H1 (cell line): ENCODE results near the gene C5AR2. TPM values are rescaled to one million over a fixed set of nuclear protein-coding genes. Genes with fewer than 3 reads are reported as not detected.

Source experiments
- CTCF ChIA-PET: fragments of 300-600 bp; sonication (Branson Sonifier 250); formaldehyde crosslinking; loops from one replicate; lab custom pipeline; 2021; ENCODE audit not compliant: partially characterized antibody; lab: Charles Lee
- POLR2A ChIA-PET: fragments of 300-600 bp; sonication (Branson Sonifier 250); formaldehyde crosslinking; loops from one replicate; lab custom pipeline; 2021; ENCODE audit warnings: inconsistent platforms; ENCODE audit not compliant: partially characterized antibody; lab: Charles Lee
- DNase-seq, 2 experiments: peaks; one replicate each; pipeline versions ENCODE4 v3.0.0 to v3.0.0-alpha.2; 2010 to 2022; ENCODE audit warnings: low spot score in 2 of 2, low read depth in 1 of 2, mixed read lengths in 1 of 2
- FAIRE-seq: peaks from 2 replicates; lab custom pipeline; 2011; peaks lifted over from hg19 to GRCh38; lab: Jason Lieb, UNC
- H2AFZ ChIP-seq: 2 replicates; pipeline ENCODE4 v1.8.1; 2012; ENCODE audit warnings: low read length, inconsistent platforms
- H2AK5ac ChIP-seq: 2 replicates; pipeline ENCODE4 v1.6.1; 2013; ENCODE audit warnings: low read depth, low read length
- H2BK120ac ChIP-seq: replicated peaks from 2 replicates; pipeline ENCODE3; 2013; ENCODE audit warnings: low read depth, low read length, inconsistent platforms
- H2BK12ac ChIP-seq: 2 replicates; pipeline ENCODE4 v1.6.1; 2013; ENCODE audit warnings: low read depth, low read length
- H2BK15ac ChIP-seq: 2 replicates; pipeline ENCODE4 v1.6.1; 2013; ENCODE audit warnings: low read length
- H2BK20ac ChIP-seq: 2 replicates; pipeline ENCODE4 v1.6.1; 2013; ENCODE audit warnings: low read length
- H2BK5ac ChIP-seq: 2 replicates; pipeline ENCODE4 v1.6.1; 2013; ENCODE audit warnings: low read depth, low read length
- H3K14ac ChIP-seq: 2 replicates; pipeline ENCODE4 v1.6.1; 2013; ENCODE audit warnings: inconsistent platforms; ENCODE audit not compliant: insufficient read length
- H3K18ac ChIP-seq: 2 replicates; pipeline ENCODE4 v1.6.1; 2013; ENCODE audit warnings: low read length; ENCODE audit errors: extremely low read depth
- H3K23ac ChIP-seq: 2 replicates; pipeline ENCODE4 v1.6.1; 2013; ENCODE audit warnings: inconsistent platforms; ENCODE audit not compliant: insufficient read length
- H3K23me2 ChIP-seq: 2 replicates; pipeline ENCODE4 v1.6.1; 2013; ENCODE audit warnings: low read depth, low read length
- H3K27ac ChIP-seq: 2 replicates; pipeline ENCODE4 v1.6.1; 2011; ENCODE audit warnings: low read depth, low read length, inconsistent platforms
- H3K27me3 ChIP-seq, 4 experiments: replicated peaks in 1 of 4; 1 replicate in 1 of 4; 2 replicates in 3 of 4; pipeline versions ENCODE4 v1.6.1 to v1.8.1; 2011 to 2013; ENCODE audit warnings: low read length in 3 of 4, mild to moderate bottlenecking in 3 of 4, inconsistent platforms in 2 of 4, mixed read lengths in 2 of 4, moderate library complexity in 1 of 4; ENCODE audit not compliant: control insufficient read depth in 3 of 4, insufficient read depth in 3 of 4; ENCODE audit errors: extremely low read depth in 1 of 4
- H3K36me3 ChIP-seq, 4 experiments: 2 replicates each; pipeline versions ENCODE4 v1.6.1 to v1.8.1; 2011 to 2013; ENCODE audit warnings: mild to moderate bottlenecking in 4 of 4, low read length in 3 of 4, moderate library complexity in 2 of 4, control low read depth in 1 of 4, inconsistent platforms in 1 of 4; ENCODE audit not compliant: insufficient read depth in 4 of 4, control insufficient read depth in 2 of 4
- H3K4ac ChIP-seq: replicated peaks from 2 replicates; pipeline ENCODE3; 2013; ENCODE audit warnings: low read length, low read depth, mixed read lengths, inconsistent platforms; ENCODE audit not compliant: insufficient read length
- H3K4me1 ChIP-seq, 4 experiments: replicated peaks in 1 of 4; 1 replicate in 1 of 4; 2 replicates in 3 of 4; pipeline versions ENCODE4 v1.6.1 to v1.8.1; 2011 to 2013; ENCODE audit warnings: low read length in 3 of 4, inconsistent platforms in 2 of 4, mixed read lengths in 1 of 4; ENCODE audit not compliant: insufficient read depth in 4 of 4, control insufficient read depth in 3 of 4
- H3K4me2 ChIP-seq, 2 experiments: 2 replicates each; pipeline versions ENCODE4 v1.6.1 to v1.8.1; 2011 to 2013; ENCODE audit warnings: low read depth in 2 of 2, low read length in 2 of 2, control low read depth in 1 of 2, inconsistent platforms in 1 of 2, mild to moderate bottlenecking in 1 of 2; ENCODE audit not compliant: insufficient read depth in 1 of 2
- H3K4me3 ChIP-seq, 4 experiments: fragments of 200-600, 300-600 bp in 1 of 4; sonication (generic), shearing (Covaris generic), sonication (Bioruptor Twin) in 1 of 4; 2 replicates each; pipeline versions ENCODE4 v1.5.1 to v1.8.1; 2011 to 2016; ENCODE audit warnings: low read length in 4 of 4, low read depth in 3 of 4, control low read depth in 2 of 4, inconsistent platforms in 2 of 4, mild to moderate bottlenecking in 2 of 4, mixed read lengths in 1 of 4, moderate library complexity in 1 of 4; ENCODE audit not compliant: insufficient read depth in 2 of 4; ENCODE audit errors: extremely low read depth in 1 of 4
- H3K56ac ChIP-seq: replicated peaks from 2 replicates; pipeline ENCODE3; 2013; ENCODE audit warnings: low read depth, mild to moderate bottlenecking, mixed read lengths, low read length, inconsistent platforms; ENCODE audit not compliant: insufficient read length
- H3K79me1 ChIP-seq: 2 replicates; pipeline ENCODE4 v1.6.1; 2013; ENCODE audit warnings: low read depth, low read length, control low read depth
- H3K79me2 ChIP-seq, 2 experiments: 2 replicates each; pipeline versions ENCODE4 v1.6.1 to v1.8.1; 2012 to 2013; ENCODE audit warnings: low read length in 2 of 2, mild to moderate bottlenecking in 2 of 2, inconsistent platforms in 1 of 2; ENCODE audit not compliant: insufficient read depth in 2 of 2, control insufficient read depth in 1 of 2
- H3K9ac ChIP-seq, 4 experiments: replicated peaks in 1 of 4; 1 replicate in 1 of 4; 2 replicates in 3 of 4; pipeline versions ENCODE4 v1.6.1 to v1.8.1; 2011 to 2013; ENCODE audit warnings: low read depth in 3 of 4, low read length in 3 of 4, control low read depth in 2 of 4, mild to moderate bottlenecking in 2 of 4, moderate library complexity in 2 of 4, inconsistent platforms in 1 of 4; ENCODE audit errors: extremely low read depth in 1 of 4
- H3K9me3 ChIP-seq, 2 experiments: 2 replicates each; pipeline versions ENCODE4 v1.6.1 to v1.8.1; 2012 to 2013; ENCODE audit warnings: mild to moderate bottlenecking in 2 of 2, moderate library complexity in 2 of 2, control low read depth in 1 of 2, inconsistent platforms in 1 of 2, low read depth in 1 of 2, low read length in 1 of 2, mixed read lengths in 1 of 2; ENCODE audit not compliant: insufficient read depth in 2 of 2
- H4K20me1 ChIP-seq, 2 experiments: replicated peaks in 1 of 2; 2 replicates each; pipeline versions ENCODE3 to v1.8.1; 2011 to 2013; ENCODE audit warnings: inconsistent platforms in 2 of 2, low read length in 2 of 2, mild to moderate bottlenecking in 1 of 2; ENCODE audit not compliant: insufficient read depth in 2 of 2, control insufficient read depth in 1 of 2
- H4K5ac ChIP-seq: 2 replicates; pipeline ENCODE4 v1.6.1; 2013; ENCODE audit warnings: low read length, low read depth, mixed read lengths, inconsistent platforms; ENCODE audit not compliant: insufficient read length
- H4K8ac ChIP-seq: 2 replicates; pipeline ENCODE4 v1.8.0; 2013; ENCODE audit warnings: mild to moderate bottlenecking, moderate library complexity, low read length, inconsistent platforms; ENCODE audit not compliant: insufficient read depth; ENCODE audit errors: extremely low read depth
- H4K91ac ChIP-seq: replicated peaks from 2 replicates; pipeline ENCODE3; 2013; ENCODE audit warnings: low read length, mixed read lengths, inconsistent platforms; ENCODE audit not compliant: insufficient read length
- ATF2 ChIP-seq: IDR thresholded peaks from 2 replicates; pipeline ENCODE4 v1.6.1; 2012; ENCODE audit warnings: low read length, inconsistent platforms
- BCL11A ChIP-seq, 2 experiments: IDR thresholded peaks; one replicate each; pipeline ENCODE4 v1.6.1; 2011; ENCODE audit warnings: low read depth in 2 of 2, low read length in 2 of 2, mild to moderate bottlenecking in 2 of 2
- JUN ChIP-seq: IDR thresholded peaks from 2 replicates; pipeline ENCODE4 v1.6.1; 2011; ENCODE audit warnings: low read depth, mild to moderate bottlenecking, improper control_type of control experiment, low read length
- MAFK ChIP-seq: IDR thresholded peaks from 2 replicates; pipeline ENCODE4 v1.6.1; 2012; ENCODE audit warnings: low read depth, mild to moderate bottlenecking, improper control_type of control experiment, low read length
- PHF8 ChIP-seq: fragments of 200-600 bp; sonication (generic); conservative IDR thresholded peaks from 2 replicates; pipeline ENCODE4 v1.7.1; 2012; ENCODE audit warnings: low read depth, mild to moderate bottlenecking, inconsistent platforms, low read length, moderate library complexity
- SIN3A ChIP-seq, 2 experiments: IDR thresholded peaks in 1 of 2; conservative IDR thresholded peaks in 1 of 2; 2 replicates each; pipeline ENCODE4 v1.6.1; 2011 to 2012; ENCODE audit warnings: low read length in 2 of 2, improper control_type of control experiment in 1 of 2, low read depth in 1 of 2, mild to moderate bottlenecking in 1 of 2
- SP1 ChIP-seq: IDR thresholded peaks from 2 replicates; pipeline ENCODE4 v1.6.1; 2011; ENCODE audit warnings: low read depth, low read length
- YY1 ChIP-seq: IDR thresholded peaks from 2 replicates; pipeline ENCODE4 v1.6.1; 2011; ENCODE audit warnings: low read depth, mild to moderate bottlenecking, low read length
- WGBS, 2 experiments: shearing (Covaris generic) in 1 of 2; methylation state at CpG; one replicate each; pipeline versions ENCODE4 v1.1.6 to v1.1.7; 2013 to 2015; ENCODE audit warnings: low lambda C conversion rate in 2 of 2, mixed read lengths in 2 of 2, inconsistent platforms in 1 of 2, low coverage in 1 of 2, missing lambda C conversion rate in 1 of 2; ENCODE audit not compliant: insufficient replicate concordance in 2 of 2, insufficient coverage in 1 of 2, insufficient read length in 1 of 2; ENCODE audit errors: extremely low coverage in 1 of 2, missing lambda C conversion rate in 1 of 2; 5-methylcytosine and 5-hydroxymethylcytosine counted together
- long read RNA-seq, 2 experiments: library from RNA in 1 of 2; library from capped mRNA in 1 of 2; stranded (forward); transcript quantifications; one replicate each; pipeline ENCODE4 v2.0.0, GENCODE V29; 2021; ENCODE audit warnings: inconsistent platforms in 1 of 2
- polyA minus RNA-seq, 3 experiments: library from RNA; depleted of rRNA, polyadenylated mRNA; stranded (reverse); fragments of >200 nt; gene quantifications; 1 replicate in 2 of 3; 2 replicates in 1 of 3; pipeline ENCODE4 v1.2.3, GENCODE V29; 2011
- polyA plus RNA-seq, 7 experiments: library from polyadenylated mRNA; depleted of rRNA in 3 of 7; stranded (reverse) in 5 of 7; unstranded in 2 of 7; fragments of >200 nt in 5 of 7; fragments of 200-250 nt in 2 of 7; gene quantifications; 1 replicate in 5 of 7; 2 replicates in 1 of 7; 4 replicates in 1 of 7; pipeline versions ENCODE4 v1.2.1 to v1.2.3, GENCODE V29; 2011 to 2013; ENCODE audit warnings: missing spikeins in 2 of 7, mixed read lengths in 2 of 7
- total RNA-seq: library from RNA; stranded (reverse); fragmentation: NEBNext Ultra II Directional; extraction: Animal tissue kit (Norgen Biotek cat#: 25700); gene quantifications from 2 replicates; pipeline ENCODE4 v1.2.1, GENCODE V29; 2021

Gene C5AR2
- total RNA-seq (0.15 TPM in 1 of 2 replicates, not detected in the other), polyA plus RNA-seq (2011; rRNA removed) (0.06 and 0.08 TPM in 2 replicates), polyA minus RNA-seq (2011; rRNA and poly(A)+ RNA removed) (0.03 and 0.12 TPM in 2 replicates)
- 0.16 TPM for polyA plus RNA-seq (2011; cell fraction: cytosol; rRNA removed)
- polyA plus RNA-seq (2011; cell fraction: nucleus; rRNA removed) = 0.46 TPM
- polyA plus RNA-seq (2012, experiment 1 of 2) = 0.08 to 0.18 TPM in 2 of 4 replicates, not detected in the others
- polyA plus RNA-seq (2012, experiment 2 of 2) = not detected
- polyA plus RNA-seq (2013, experiment 1 of 2) = 0.34 TPM
- polyA plus RNA-seq (2013, experiment 2 of 2) = 0.28 TPM
- not detected for polyA minus RNA-seq (2011; cell fraction: cytosol; rRNA and poly(A)+ RNA removed)
- 1.3 TPM for polyA minus RNA-seq (2011; cell fraction: nucleus; rRNA and poly(A)+ RNA removed)
- long read RNA-seq, experiment 1 = 0 reads
- long read RNA-seq, experiment 2 = 0 reads

- Histone ChIP-seq H4K91ac (no peak within 1 kb of the TSS), H3K23ac (no peak within 1 kb of the TSS), H3K4me1 (peaks cover 0 to 3% (median 0%) of the 10 kb centered on the region in 4 experiments; a peak in 1 of 7 replicates), H3K9me3 (no peaks in the 10 kb centered on the region), H2BK20ac (no peak within 1 kb of the TSS), H3K14ac (no peak within 1 kb of the TSS), H4K5ac (no peak within 1 kb of the TSS), H2BK15ac (no peak within 1 kb of the TSS), H3K27ac (no peak within 1 kb of the TSS), H3K79me1 (no peaks in the 10 kb centered on the region), H3K27me3 (no peaks in the 10 kb centered on the region), H3K56ac (no peak within 1 kb of the TSS), H3K4ac (no peak within 1 kb of the TSS), H3K36me3 (no peaks in the 10 kb centered on the region), H2BK120ac (no peak within 1 kb of the TSS), H2AK5ac (no peak within 1 kb of the TSS), H4K20me1 (no peaks in the 10 kb centered on the region), H2AFZ (no peak within 1 kb of the TSS), H3K4me2 (no peak within 1 kb of the TSS), H3K9ac (no peak within 1 kb of the TSS), H3K4me3 (no peak within 1 kb of the TSS), H2BK5ac (no peak within 1 kb of the TSS), H3K18ac (no peak within 1 kb of the TSS), H3K79me2 (no peaks in the 10 kb centered on the region), H3K23me2 (no peaks in the 10 kb centered on the region), H4K8ac (no peak within 1 kb of the TSS), H2BK12ac (no peak within 1 kb of the TSS)
- DNase-seq (no peak), FAIRE-seq (no peak)
- ChIA-PET POLR2A (no interaction called here), CTCF (interaction anchor here (2.1 kb wide), 1 partner anchor 17 kb away, joined by 5 read pairs; the partner anchor contains the start of gene DHX34)
- WGBS, 2 experiments = 79% methylated on average over 18 of the region's 18 CpGs; no CpG with 5 or more reads in 1 of the 2 experiments
- TF ChIP-seq SP1 (no peak), PHF8 (no peak), ATF2 (no peak), YY1 (no peak), SIN3A (conservative IDR thresholded peaks at IDR 0.05 in 1 of 2, IDR thresholded peaks at IDR 0.05 in 1 of 2; ENCODE audit: low read depth in 1 of 2, low read length in 2 of 2) (no peak), MAFK (no peak), BCL11A (IDR thresholded peaks at IDR 0.05; ENCODE audit: low read depth in 2 of 2, low read length in 2 of 2) (no peak), JUN (no peak)
These were observed at the start of gene C5AR2 for GRCh38 chr19:47331931-47332547. TSS of gene C5AR2 (plus strand) at chr19:47332175. CDS start at chr19:47340800, 8,625 bp downstream.
